Ectodermal cell (in vitro differentiated cells): Measurements from ENCODE around the gene DHPS.

ENCODE experiments used
- H3K27ac ChIP-seq: 2 replicates; pipeline ENCODE4 v1.7.0; 2013; ENCODE audit warnings: mild to moderate bottlenecking, low read depth, low read length; ENCODE audit not compliant: insufficient read depth, poor library complexity, severe bottlenecking
- H3K27me3 ChIP-seq: 2 replicates; pipeline ENCODE4 v1.7.0; 2013; ENCODE audit warnings: mild to moderate bottlenecking, low read length; ENCODE audit not compliant: insufficient read depth, control insufficient read depth, poor library complexity, severe bottlenecking
- H3K36me3 ChIP-seq: one replicate; pipeline ENCODE4 v1.7.0; 2013; ENCODE audit warnings: low read length; ENCODE audit not compliant: control insufficient read depth, insufficient read depth
- H3K4me1 ChIP-seq: one replicate; pipeline ENCODE4 v1.7.0; 2013; ENCODE audit warnings: low read length; ENCODE audit not compliant: control insufficient read depth, insufficient read depth
- H3K4me3 ChIP-seq: 2 replicates; pipeline ENCODE4 v1.7.0; 2013; ENCODE audit warnings: low read depth, low read length, control low read depth; ENCODE audit not compliant: insufficient read depth
- H3K9me3 ChIP-seq: 2 replicates; pipeline ENCODE4 v1.7.0; 2013; ENCODE audit warnings: mild to moderate bottlenecking, low read length, moderate library complexity; ENCODE audit not compliant: control insufficient read depth
- WGBS, 2 experiments: methylation state at CpG; one replicate each; pipeline ENCODE4 v1.1.7; 2013; ENCODE audit warnings: missing lambda C conversion rate in 2 of 2; 5-methylcytosine and 5-hydroxymethylcytosine counted together

The DHPS gene

DNA sequence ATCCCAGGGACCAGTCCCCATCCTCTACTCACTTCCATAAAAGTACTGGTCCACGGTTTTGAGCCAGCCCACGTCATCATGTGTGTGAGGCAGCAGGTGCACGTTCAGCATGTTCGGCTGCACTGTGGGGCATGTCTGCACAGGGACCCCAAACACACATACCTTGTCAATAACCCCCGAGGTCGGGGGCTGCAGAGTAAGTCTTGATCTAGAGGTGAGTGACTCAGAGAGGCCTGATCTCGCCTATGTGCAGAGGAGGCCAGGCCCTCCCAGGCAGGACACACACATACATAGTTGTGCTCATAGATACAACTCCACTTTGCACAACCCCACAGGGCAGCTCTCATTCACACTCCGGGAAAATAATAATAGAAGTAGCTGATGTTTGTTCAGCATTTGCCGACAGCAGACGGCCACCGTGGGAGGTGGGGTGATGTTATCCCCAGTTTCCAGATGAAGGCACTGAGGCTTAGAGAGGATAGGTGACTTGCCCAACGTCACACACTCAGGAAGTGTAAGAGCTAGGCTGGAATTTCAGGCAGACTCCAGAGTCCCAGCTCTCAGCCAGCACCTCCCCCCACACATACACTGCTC is 15.9 kb downstream of the DHPS start:
- no peaks in the 10 kb centered on the region for H3K9me3 ChIP-seq
- peak overlapping the region; percentile 68 for H3K4me3 ChIP-seq
- peaks cover 15% of the 10 kb centered on the region for H3K36me3 ChIP-seq
- no peak overlapping the region for H3K27ac ChIP-seq
- H3K4me1 ChIP-seq, result peaks cover 19% of the 10 kb centered on the region
- H3K27me3 ChIP-seq, result no peaks in the 10 kb centered on the region
- WGBS, 2 experiments, result 82 to 88% methylated on average over 12 of the region's 12 CpGs

- H3K36me3 ChIP-seq, result peaks cover 15% of the 10 kb centered on the region
- H3K27ac ChIP-seq, result no peak overlapping the region
- WGBS, 2 experiments, result 96 to 97% methylated on average over 10 of the region's 10 CpGs
- peaks cover 15% of the 10 kb centered on the region for H3K4me1 ChIP-seq
- H3K9me3 ChIP-seq, result no peaks in the 10 kb centered on the region
- no peak overlapping the region for H3K4me3 ChIP-seq
- H3K27me3 ChIP-seq, result no peaks in the 10 kb centered on the region
Observed at GRCh38 chr19:12665281-12665573, 16.5 kb downstream of the DHPS start.

GRCh38 chr19:12664406-12665280 is 17.0 kb downstream of the DHPS start:
- peaks cover 15% of the 10 kb centered on the region for H3K36me3 ChIP-seq

GRCh38 chr19:12660980-12661379 is 20.7 kb downstream of the DHPS start:
- H3K4me3 ChIP-seq, result no peak overlapping the region
- peaks cover 4% of the 10 kb centered on the region for H3K4me1 ChIP-seq
- no peaks in the 10 kb centered on the region for H3K9me3 ChIP-seq
- 94 to 96% methylated on average over 12 of the region's 12 CpGs for WGBS, 2 experiments
- H3K27ac ChIP-seq, result no peak overlapping the region
- no peaks in the 10 kb centered on the region for H3K27me3 ChIP-seq
- peaks cover 19% of the 10 kb centered on the region for H3K36me3 ChIP-seq

More at GRCh38 chr19:12664406-12665280, 17.0 kb downstream of the DHPS start:
- no peak overlapping the region for H3K4me3 ChIP-seq
- H3K4me1 ChIP-seq, result peaks cover 15% of the 10 kb centered on the region
- H3K9me3 ChIP-seq, result no peaks in the 10 kb centered on the region
- H3K27me3 ChIP-seq, result no peaks in the 10 kb centered on the region
- no peak overlapping the region for H3K27ac ChIP-seq
- WGBS, 2 experiments, result 87 to 91% methylated on average over 29 of the region's 29 CpGs

DNA sequence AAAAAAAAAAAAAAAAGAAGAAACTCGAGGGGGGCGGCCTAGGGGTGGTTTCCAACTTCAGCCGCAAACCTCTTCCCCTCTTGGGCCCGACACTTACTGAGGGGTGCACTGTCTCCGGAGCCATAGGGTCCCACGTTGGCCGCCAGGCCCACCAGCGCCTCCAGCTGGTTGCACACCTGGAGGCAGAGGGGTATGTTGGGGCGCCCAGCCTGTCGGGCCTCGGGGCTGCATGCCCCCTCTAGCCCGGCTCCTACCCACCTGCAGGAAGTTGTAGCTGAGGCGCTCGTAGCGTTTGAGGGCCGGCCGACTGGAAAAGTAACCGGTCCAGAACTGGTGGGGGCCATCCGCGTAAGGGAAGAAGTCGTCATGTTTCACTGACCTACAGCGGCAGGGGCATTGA is 23.7 kb downstream of the DHPS start:
- H3K4me3 ChIP-seq, result no peak overlapping the region
- H3K36me3 ChIP-seq, result peaks cover 18% of the 10 kb centered on the region
- H3K4me1 ChIP-seq, result no peaks in the 10 kb centered on the region
- 95 to 97% methylated on average over 22 of the region's 22 CpGs for WGBS, 2 experiments
- no peak overlapping the region for H3K27ac ChIP-seq
- no peaks in the 10 kb centered on the region for H3K9me3 ChIP-seq
- H3K27me3 ChIP-seq, result no peaks in the 10 kb centered on the region

DNA sequence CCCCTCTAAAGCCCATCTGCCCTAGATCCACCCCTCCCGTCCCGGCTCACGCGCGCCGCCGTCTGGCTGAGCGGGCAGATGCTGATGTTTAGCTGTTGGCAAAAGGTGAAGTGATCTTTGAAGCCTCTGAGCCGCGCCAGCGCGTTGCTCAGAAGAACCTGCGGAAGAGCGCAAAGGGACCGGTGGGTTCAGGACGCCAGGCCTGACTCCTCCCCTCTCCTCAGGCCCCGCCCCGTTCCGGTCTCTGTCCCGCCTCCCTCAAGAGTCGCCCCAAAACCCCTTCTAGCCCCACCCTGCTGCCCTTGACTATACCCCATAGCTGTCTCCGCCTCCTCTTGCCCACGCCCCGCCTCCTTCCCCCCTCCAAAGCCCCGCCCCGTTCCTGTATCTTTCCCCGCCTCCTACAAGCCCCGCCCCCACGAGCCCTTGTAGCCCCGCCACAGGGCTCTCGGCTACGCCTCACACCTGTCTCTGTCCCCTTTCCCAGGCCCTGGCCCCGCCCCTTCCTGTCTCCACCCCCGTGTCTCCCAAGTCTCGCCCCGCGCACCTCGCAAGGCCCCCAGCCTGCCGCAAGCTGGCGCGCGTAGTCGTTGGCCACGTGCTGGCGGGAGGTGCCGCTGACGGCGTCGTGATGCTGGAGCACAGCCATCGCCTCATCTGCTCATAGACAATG is 24.6 kb downstream of the DHPS start:
- no peaks in the 10 kb centered on the region for H3K9me3 ChIP-seq
- H3K27ac ChIP-seq, result no peak overlapping the region
- WGBS, 2 experiments, result 92 to 94% methylated on average over 49 to 50 of the region's 50 CpGs
- H3K27me3 ChIP-seq, result no peaks in the 10 kb centered on the region
- H3K4me1 ChIP-seq, result no peaks in the 10 kb centered on the region
- no peak overlapping the region for H3K4me3 ChIP-seq
- peaks cover 18% of the 10 kb centered on the region for H3K36me3 ChIP-seq

DNA sequence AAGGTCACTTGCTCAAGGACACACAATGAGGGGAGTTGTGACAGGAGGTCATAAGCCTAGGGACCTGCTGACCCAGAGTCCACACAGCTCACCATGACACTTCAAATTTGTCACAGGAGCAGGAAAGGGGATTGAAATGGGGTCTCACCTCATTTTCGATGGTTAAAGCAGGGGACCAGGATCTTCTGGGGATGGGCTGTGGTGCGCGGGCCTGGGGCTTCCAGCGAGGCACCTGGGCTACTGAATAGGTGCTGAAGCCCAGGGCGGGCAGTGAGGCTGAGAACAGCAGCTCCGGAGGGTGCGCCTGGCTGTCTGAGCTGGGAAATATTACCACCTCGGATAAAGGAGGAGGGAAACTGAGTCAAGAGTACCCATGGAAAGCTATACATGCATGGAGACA is 26.1 kb downstream of the DHPS start:
- 97% methylated on average over 8 of the region's 8 CpGs for WGBS, 2 experiments
- no peak overlapping the region for H3K4me3 ChIP-seq
- H3K36me3 ChIP-seq, result peaks cover 10% of the 10 kb centered on the region

GRCh38 chr19:12652219-12652618 is 29.5 kb downstream of the DHPS start:
- H3K4me1 ChIP-seq, result no peaks in the 10 kb centered on the region
- H3K4me3 ChIP-seq, result no peak overlapping the region
- no peaks in the 10 kb centered on the region for H3K27me3 ChIP-seq
- no peaks in the 10 kb centered on the region for H3K9me3 ChIP-seq
- 93 to 100% methylated on average over 4 to 6 of the region's 6 CpGs for WGBS, 2 experiments
- H3K27ac ChIP-seq, result no peak overlapping the region
- H3K36me3 ChIP-seq, result peaks cover 10% of the 10 kb centered on the region

More for the DNA sequence above, 26.1 kb downstream of the DHPS start:
- Histone ChIP-seq H3K27me3 (no peaks in the 10 kb centered on the region), H3K9me3 (no peaks in the 10 kb centered on the region), H3K4me1 (no peaks in the 10 kb centered on the region), H3K27ac (no peak overlapping the region)

- Histone ChIP-seq H3K4me1 (no peaks in the 10 kb centered on the region), H3K27ac (no peak overlapping the region), H3K27me3 (no peaks in the 10 kb centered on the region), H3K36me3 (no peaks in the 10 kb centered on the region), H3K9me3 (no peaks in the 10 kb centered on the region), H3K4me3 (no peak overlapping the region)
- 95 to 97% methylated on average over 10 of the region's 10 CpGs for WGBS, 2 experiments
Observed at GRCh38 chr19:12649941-12650340, 31.7 kb downstream of the DHPS start.

GRCh38 chr19:12648088-12648487 is 33.6 kb downstream of the DHPS start:
- Histone ChIP-seq H3K36me3 (no peaks in the 10 kb centered on the region), H3K9me3 (no peaks in the 10 kb centered on the region), H3K4me3 (no peak overlapping the region), H3K27ac (no peak overlapping the region), H3K27me3 (no peaks in the 10 kb centered on the region), H3K4me1 (no peaks in the 10 kb centered on the region)
- WGBS, 2 experiments, result 83 to 84% methylated on average over 29 of the region's 29 CpGs
